Ectodermal cell (in vitro differentiated cells): ENCODE measurements around the gene ZNF576.
"Not testable (repeated sequence)": the region's sequence is repeated elsewhere in the genome, so short reads cannot be mapped to it uniquely, and the experiment has no call there.

Source experiments
- H3K27ac ChIP-seq: 2 replicates; pipeline ENCODE4 v1.7.0; 2013; ENCODE audit warnings: mild to moderate bottlenecking, low read depth, low read length; ENCODE audit not compliant: insufficient read depth, poor library complexity, severe bottlenecking
- H3K27me3 ChIP-seq: 2 replicates; pipeline ENCODE4 v1.7.0; 2013; ENCODE audit warnings: mild to moderate bottlenecking, low read length; ENCODE audit not compliant: insufficient read depth, control insufficient read depth, poor library complexity, severe bottlenecking
- H3K36me3 ChIP-seq: one replicate; pipeline ENCODE4 v1.7.0; 2013; ENCODE audit warnings: low read length; ENCODE audit not compliant: control insufficient read depth, insufficient read depth
- H3K4me1 ChIP-seq: one replicate; pipeline ENCODE4 v1.7.0; 2013; ENCODE audit warnings: low read length; ENCODE audit not compliant: control insufficient read depth, insufficient read depth
- H3K4me3 ChIP-seq: 2 replicates; pipeline ENCODE4 v1.7.0; 2013; ENCODE audit warnings: low read depth, low read length, control low read depth; ENCODE audit not compliant: insufficient read depth
- H3K9me3 ChIP-seq: 2 replicates; pipeline ENCODE4 v1.7.0; 2013; ENCODE audit warnings: mild to moderate bottlenecking, low read length, moderate library complexity; ENCODE audit not compliant: control insufficient read depth
- WGBS, 2 experiments: methylation state at CpG; one replicate each; pipeline ENCODE4 v1.1.7; 2013; ENCODE audit warnings: missing lambda C conversion rate in 2 of 2; 5-methylcytosine and 5-hydroxymethylcytosine counted together

The ZNF576 gene

GRCh38 chr19:43599635-43600295 lies 3.4 kb downstream of the ZNF576 start:
- 90 to 95% methylated on average over 2 to 4 of the region's 4 CpGs for WGBS, 2 experiments
- H3K4me1 ChIP-seq = peaks cover 7% of the 10 kb centered on the region
- H3K27ac ChIP-seq = no peak overlapping the region
- H3K4me3 ChIP-seq = no peak overlapping the region
- H3K27me3 ChIP-seq = no peaks in the 10 kb centered on the region
- no peaks in the 10 kb centered on the region for H3K36me3 ChIP-seq
- H3K9me3 ChIP-seq = no peaks in the 10 kb centered on the region

DNA sequence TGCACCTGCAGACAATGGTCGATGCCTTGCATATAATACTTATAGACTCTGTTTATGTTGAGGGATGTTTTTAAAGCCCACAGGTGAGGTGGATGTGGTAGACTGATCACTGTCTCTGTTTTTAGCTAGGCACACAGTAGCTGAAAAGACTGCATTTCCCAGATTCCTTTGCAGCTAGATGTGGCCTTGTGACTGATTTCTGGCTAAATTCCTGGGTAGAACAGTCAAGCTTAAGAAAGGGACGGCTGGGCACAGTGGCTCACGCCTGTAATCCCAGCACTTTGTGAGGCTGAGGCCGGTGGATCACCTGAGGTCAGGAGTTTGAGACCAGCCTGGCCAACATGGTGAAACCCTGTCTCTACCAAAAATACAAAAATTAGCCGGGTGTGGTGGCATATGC lies 3.9 kb downstream of the ZNF576 start:
- H3K9me3 ChIP-seq, H3K27me3 ChIP-seq, H3K36me3 ChIP-seq, H3K4me3 ChIP-seq, H3K27ac ChIP-seq, H3K4me1 ChIP-seq: not testable (repeated sequence)
- 86 to 93% methylated on average over 5 of the region's 5 CpGs for WGBS, 2 experiments

DNA sequence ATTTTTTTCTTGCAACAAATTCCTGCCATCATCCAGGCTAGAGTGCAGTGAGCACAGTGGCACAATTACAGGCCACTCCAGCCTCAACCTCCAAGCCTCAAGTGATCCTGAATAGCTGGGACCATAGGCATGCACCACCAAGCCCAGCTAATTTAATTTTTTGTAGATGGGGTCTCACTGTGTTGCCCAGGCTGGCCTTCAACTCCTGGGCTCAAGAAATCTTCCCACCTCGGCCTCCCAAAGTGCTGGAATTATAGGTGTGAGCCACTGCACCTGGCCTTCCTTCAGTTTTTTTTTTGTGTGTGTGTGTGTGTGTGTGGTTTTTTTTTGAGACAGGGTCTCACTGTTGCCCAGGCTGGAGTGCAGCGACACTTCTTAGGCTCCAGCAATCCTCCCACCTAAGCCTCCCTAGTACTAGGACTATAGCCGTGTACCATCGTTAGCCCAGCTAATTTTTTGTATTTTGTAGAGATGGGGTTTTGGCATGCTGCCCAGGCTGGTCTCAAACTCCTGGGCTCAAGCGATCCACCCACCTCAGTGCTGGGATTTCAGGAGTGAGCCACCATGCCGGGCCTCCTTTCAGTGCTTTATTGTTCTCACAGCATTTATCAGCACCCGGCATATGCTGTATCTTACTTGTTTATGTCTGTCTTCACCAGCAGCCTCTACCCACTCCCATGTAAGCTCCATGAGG lies 9.6 kb downstream of the ZNF576 start:
- Histone ChIP-seq H3K4me3 (no peak overlapping the region), H3K36me3 (no peaks in the 10 kb centered on the region)
- WGBS, 2 experiments = 88 to 89% methylated on average over 7 of the region's 7 CpGs

GRCh38 chr19:43606569-43607229 lies 10.3 kb downstream of the ZNF576 start:
- H3K36me3 ChIP-seq = peaks cover 1% of the 10 kb centered on the region
- no peaks in the 10 kb centered on the region for H3K9me3 ChIP-seq
- WGBS, 2 experiments = 93 to 97% methylated on average over 7 of the region's 7 CpGs
- no peak overlapping the region for H3K27ac ChIP-seq
- H3K4me1 ChIP-seq = no peaks in the 10 kb centered on the region
- no peak overlapping the region for H3K4me3 ChIP-seq
- no peaks in the 10 kb centered on the region for H3K27me3 ChIP-seq

More for the DNA sequence above, 9.6 kb downstream of the ZNF576 start:
- no peaks in the 10 kb centered on the region for H3K9me3 ChIP-seq
- no peaks in the 10 kb centered on the region for H3K4me1 ChIP-seq
- no peak overlapping the region for H3K27ac ChIP-seq
- H3K27me3 ChIP-seq = no peaks in the 10 kb centered on the region

- 92 to 93% methylated on average over 28 of the region's 28 CpGs for WGBS, 2 experiments
- H3K36me3 ChIP-seq = peaks cover 4% of the 10 kb centered on the region
- H3K27me3 ChIP-seq = no peaks in the 10 kb centered on the region
Measured at GRCh38 chr19:43607238-43608205, 11.1 kb downstream of the ZNF576 start.

DNA sequence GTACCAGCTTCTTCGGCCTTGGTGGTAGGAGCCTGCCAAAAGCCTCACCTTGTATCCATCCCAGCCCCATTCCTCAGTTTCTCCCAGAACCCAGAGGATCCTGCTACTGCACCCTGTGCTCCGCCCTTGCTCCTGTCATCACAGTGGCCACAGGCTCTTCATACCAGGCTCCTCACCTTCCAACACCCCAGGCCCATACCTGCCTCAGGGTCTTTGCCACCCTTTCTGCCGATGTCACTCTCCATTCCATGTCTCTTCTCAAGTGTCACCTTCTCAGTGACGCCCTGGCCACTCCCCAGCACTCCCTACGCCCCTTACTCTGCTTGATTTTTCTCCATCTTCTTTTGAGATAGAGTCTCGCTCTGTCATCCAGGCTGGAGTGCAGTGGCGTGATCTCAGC lies 13.5 kb downstream of the ZNF576 start:
- H3K4me3 ChIP-seq = no peak overlapping the region
- WGBS, 2 experiments = 84 to 86% methylated on average over 7 of the region's 7 CpGs
- no peak overlapping the region for H3K27ac ChIP-seq
- no peaks in the 10 kb centered on the region for H3K27me3 ChIP-seq
- no peaks in the 10 kb centered on the region for H3K9me3 ChIP-seq
- peaks cover 22% of the 10 kb centered on the region for H3K36me3 ChIP-seq
- H3K4me1 ChIP-seq = no peaks in the 10 kb centered on the region

More at GRCh38 chr19:43607238-43608205, 11.1 kb downstream of the ZNF576 start:
- Histone ChIP-seq H3K27ac (no peak overlapping the region), H3K4me1 (no peaks in the 10 kb centered on the region), H3K9me3 (no peaks in the 10 kb centered on the region), H3K4me3 (no peak overlapping the region)

DNA sequence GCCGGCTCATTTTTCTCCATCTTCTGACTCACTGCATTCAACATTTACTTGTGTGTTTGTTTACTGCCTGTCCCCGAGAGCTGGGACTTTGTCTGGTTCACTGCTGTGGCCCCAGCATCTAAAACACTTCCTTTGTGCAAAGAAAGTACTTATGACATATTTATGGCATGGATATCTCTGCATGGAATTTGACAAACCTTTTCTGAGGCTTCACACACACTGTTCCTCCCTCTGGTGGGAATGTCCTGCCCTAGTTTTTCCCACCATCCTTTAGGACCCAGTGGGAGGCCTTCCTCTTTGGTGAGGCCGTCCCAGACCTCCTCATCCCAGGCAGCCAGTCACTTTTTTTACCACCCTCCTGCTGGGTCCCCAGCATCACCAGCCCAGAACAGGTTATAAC lies 14.1 kb downstream of the ZNF576 start:
- WGBS, 2 experiments = 71 to 79% methylated on average over 3 of the region's 3 CpGs
- Histone ChIP-seq H3K27ac (no peak overlapping the region), H3K4me3 (no peak overlapping the region), H3K4me1 (no peaks in the 10 kb centered on the region), H3K36me3 (peaks cover 22% of the 10 kb centered on the region), H3K27me3 (no peaks in the 10 kb centered on the region), H3K9me3 (no peaks in the 10 kb centered on the region)

DNA sequence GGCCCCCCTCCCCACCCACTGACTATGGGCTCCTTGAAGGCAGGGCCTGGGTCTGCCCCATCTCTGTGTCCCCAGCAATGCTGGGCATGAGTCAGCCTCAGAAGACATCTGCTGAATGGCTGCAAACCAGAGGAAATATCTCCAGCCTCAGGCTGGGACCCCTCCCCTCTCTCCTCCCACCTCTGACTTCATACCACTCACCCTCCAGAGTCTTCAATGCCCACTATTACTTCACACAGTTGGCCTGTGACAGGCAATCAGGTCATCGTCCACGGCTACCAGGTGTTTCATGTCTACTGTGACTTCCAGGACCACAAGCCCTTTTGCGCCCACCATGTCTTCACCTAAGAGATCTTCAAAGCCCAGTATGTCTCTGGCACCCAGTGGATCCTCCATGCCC lies 15.4 kb downstream of the ZNF576 start, which contains the start of gene SRRM5:
SRRM5 (plus strand) TSS at position 301 of the 400 bp plus-strand sequence; CDS start at position 335, 34 bp downstream.
- no peaks in the 10 kb centered on the region for H3K9me3 ChIP-seq
- H3K27ac ChIP-seq = no peak within 1 kb of the TSS
- no peaks in the 10 kb centered on the region for H3K4me1 ChIP-seq
- peaks cover 22% of the 10 kb centered on the region for H3K36me3 ChIP-seq
- H3K27me3 ChIP-seq = no peaks in the 10 kb centered on the region
- no peak within 1 kb of the TSS for H3K4me3 ChIP-seq
- WGBS, 2 experiments = 92 to 96% methylated on average over 3 of the region's 3 CpGs

DNA sequence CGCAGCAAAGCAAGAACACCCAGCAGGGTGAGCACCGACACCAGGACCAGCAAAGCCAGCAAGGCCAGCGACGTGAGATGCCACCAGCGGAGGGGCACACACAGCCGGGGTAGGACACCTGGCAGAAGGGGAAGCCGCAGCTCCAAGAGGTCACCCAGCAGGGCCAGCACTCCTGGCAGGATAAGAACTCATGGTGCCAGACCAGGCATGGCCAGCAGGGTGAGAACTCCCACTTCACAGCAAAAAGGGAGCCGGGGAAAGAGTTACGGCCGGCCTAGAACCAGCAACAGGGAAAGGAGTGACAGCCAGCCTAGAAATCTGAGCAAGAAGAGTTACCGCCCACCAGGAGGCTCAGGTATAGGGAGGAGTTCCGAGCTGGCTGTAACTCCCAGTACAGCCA lies 16.0 kb downstream of the ZNF576 start:
- Histone ChIP-seq H3K27me3 (no peaks in the 10 kb centered on the region), H3K36me3 (peaks cover 22% of the 10 kb centered on the region), H3K9me3 (no peaks in the 10 kb centered on the region), H3K27ac (no peak overlapping the region), H3K4me1 (no peaks in the 10 kb centered on the region), H3K4me3 (no peak overlapping the region)
- WGBS, 2 experiments = 96% methylated on average over 12 of the region's 12 CpGs
